GM21360 (cell line): ENCODE measurements around the gene CASZ1.

Experiments used
- ATAC-seq: cut with Tn5 transposase; IDR thresholded peaks from one replicate; pipeline ENCODE4 v1.9.1; 2021; ENCODE audit warnings: mild to moderate bottlenecking, moderate library complexity; ENCODE audit not compliant: unreplicated experiment

Gene CASZ1

DNA sequence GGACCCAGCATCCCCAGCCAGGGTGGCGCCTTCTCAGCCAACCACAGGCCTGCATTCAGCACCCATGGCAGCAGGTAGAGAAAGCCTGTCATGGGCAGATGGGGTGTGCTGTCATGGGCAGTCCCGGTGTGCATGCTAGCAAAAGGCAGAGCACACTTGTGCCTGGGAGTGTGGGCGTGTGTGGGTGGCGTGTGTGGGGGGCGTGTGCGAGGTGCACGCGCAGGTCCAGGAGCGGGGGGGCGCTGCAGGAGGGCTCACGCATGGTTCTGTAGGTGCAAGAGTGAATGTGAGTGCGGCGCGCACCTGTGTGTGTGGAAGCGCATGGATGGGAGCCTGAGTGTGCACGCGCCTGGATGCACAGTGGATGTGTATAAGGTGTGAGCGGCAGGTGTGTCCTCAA is 137.2 kb downstream of the CASZ1 start:
- ATAC-seq: no peak

DNA sequence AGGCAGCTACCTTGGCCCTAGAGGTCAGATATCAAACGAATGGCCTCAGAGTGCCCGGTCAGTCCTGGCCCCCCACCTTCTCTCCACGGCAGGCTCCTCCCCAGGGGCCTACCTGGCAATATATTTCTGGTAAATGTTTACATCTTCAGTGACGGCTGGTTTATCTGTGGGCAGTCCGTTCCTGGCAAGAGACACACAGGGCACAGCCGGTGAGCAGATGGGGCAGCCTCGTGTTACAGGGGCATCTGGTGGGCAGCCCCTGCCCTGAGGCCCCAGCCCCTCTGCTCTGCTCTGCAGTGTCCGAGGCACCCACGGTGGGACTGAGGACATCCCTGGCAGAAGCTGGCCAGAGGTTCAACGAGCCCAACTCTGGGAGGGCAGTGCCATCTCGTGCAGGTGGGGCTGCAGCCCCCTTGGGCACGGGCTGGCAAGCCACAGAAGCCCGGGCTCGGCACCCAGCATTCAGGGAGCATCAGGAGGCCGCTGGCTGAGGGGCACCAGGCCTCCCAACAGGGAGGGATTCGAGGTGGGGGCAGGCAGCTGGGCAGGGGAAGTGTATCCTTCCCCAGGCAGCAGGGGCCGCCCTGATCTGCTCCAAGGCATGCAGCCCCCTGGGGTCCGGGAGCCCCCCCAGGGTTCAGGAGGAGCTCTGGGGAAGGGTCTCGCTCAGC is 137.9 kb downstream of the CASZ1 start:
- no peak for ATAC-seq

DNA sequence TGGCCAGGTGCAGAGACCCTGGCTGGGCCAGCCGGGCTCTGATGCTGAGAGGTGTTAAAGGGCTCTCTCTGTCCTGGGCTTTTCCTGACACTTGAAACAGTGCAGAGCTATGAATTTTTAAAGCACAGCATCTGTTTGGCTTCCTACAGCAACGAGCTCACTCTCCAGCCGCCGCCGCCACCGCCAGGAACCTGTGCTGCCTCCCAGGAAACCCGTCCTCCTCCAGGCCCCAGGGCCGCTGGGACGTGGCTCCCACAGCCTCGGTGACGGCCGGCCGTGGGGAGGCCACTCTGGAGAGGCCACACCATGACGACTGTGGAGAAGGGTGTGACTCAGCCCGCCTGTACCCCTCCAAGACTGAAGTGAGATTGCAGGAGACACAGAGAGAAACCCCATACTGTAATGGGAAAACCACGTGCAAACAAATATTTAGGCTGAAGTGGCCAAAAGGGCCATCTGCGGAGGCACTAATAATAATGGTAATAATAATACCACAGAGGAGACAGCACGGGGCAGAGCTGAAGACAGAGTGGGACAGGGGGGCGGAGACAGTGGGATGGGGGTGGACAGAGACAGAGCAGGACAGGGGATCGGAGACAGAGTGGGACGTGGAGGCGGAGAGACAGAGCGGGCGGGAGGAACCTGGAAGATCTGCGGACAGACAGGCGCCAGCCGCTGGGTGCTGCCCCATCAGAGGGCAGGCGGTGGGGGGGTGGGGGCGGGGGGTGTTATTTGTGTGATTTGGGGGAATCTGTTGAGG is 139.2 kb downstream of the CASZ1 start:
- no peak for ATAC-seq

GRCh38 chr1:10656431-10656830 is 140.0 kb downstream of the CASZ1 start:
- ATAC-seq: no peak

DNA sequence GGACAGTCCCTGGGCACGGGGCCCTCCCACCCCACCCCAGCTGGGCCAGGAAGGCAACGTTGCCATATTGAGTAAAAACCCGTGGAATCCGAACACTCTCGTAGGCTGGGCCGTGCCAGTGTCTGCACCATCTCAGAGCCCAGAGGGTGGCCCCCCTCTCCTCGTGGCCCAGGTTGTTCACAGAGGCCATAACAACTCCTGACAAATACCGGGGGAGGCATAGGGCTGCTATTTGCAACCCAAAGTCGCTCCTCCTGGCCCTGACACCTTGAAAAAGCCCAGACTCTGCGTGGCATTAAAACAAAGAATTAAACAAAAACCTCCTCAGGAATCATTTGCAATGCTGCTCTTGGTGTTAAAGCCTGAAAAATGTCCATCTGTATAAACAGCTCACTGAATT is 141.4 kb downstream of the CASZ1 start:
- no peak for ATAC-seq

DNA sequence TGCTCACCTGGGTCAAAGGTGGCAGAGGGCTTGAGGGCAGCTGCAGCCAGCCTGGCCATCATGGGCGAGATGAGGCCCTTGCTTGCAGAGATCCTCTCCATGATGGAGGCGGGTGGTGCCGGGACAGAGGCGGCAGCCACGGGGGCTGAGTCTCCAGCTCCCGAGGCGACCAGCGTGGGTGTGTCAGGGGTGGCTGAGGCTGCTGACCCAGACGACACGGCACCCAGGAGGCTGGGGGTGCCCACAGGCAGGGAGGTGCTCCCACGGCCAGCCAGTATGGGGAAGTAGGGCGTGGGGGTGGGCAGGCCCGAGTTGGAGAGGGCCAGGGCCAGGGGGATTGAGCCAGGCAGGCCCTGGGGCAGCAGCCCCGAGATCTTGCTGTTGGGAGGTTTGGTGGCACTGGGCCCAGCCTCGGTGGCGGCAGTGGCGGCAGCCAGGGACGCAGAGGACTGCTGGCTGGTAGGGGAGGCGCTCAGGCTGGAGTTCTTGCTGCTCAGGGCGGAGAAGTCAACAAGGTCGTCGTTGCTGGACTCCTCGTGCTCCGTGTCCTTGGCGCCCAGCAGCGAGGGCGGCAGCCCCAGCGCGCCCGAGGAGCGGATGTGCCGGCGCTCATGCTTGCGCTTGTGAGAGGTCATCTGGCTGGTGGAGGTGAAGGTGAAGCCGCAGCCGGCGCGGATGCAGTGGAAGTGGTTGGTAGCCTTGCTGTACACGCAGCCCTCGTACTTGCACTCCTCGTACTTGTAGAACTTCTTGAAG is 142.9 kb downstream of the CASZ1 start:
- ATAC-seq: no peak

DNA sequence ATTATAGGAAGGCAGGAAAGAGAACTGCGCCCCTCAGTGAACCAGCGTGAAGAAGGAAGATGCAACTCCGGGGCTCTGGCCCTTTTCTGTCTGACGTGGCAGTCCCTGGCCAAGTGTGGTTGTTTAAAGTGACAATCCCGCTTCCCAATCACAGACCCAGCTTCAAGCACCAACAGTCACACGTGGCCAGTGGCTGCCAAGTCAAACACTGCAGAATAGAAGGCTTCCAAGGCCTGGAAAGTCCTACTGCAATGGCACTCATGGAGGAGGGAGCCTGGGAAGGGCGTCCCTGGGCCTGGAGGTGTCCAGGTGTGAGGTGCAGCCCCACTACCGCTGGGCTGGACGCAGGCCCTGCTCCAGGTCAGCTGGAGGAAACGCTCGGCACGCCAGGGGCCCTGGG is 143.8 kb downstream of the CASZ1 start:
- no peak for ATAC-seq

- ATAC-seq: no peak
Measured at GRCh38 chr1:10651793-10652192, 144.7 kb downstream of the CASZ1 start.

DNA sequence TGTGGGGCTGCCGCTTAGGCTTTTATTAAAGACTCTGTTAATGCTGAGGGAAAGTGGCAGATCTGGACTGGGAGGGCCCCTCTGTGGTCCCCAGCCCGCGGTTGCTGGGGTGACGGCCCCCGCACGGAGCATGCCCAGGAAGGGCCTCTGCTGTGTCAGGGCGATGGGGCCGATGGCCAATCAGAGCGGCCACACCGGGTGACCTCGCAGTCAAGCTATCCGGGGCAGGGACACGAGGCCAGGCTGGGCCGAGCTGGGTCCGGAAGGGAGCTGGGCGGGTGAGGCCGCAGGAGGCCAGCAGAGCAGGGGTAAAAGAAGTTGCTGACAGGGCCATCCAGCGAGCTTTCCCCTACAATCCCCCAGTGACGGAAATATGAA is 145.1 kb downstream of the CASZ1 start:
- no peak for ATAC-seq

DNA sequence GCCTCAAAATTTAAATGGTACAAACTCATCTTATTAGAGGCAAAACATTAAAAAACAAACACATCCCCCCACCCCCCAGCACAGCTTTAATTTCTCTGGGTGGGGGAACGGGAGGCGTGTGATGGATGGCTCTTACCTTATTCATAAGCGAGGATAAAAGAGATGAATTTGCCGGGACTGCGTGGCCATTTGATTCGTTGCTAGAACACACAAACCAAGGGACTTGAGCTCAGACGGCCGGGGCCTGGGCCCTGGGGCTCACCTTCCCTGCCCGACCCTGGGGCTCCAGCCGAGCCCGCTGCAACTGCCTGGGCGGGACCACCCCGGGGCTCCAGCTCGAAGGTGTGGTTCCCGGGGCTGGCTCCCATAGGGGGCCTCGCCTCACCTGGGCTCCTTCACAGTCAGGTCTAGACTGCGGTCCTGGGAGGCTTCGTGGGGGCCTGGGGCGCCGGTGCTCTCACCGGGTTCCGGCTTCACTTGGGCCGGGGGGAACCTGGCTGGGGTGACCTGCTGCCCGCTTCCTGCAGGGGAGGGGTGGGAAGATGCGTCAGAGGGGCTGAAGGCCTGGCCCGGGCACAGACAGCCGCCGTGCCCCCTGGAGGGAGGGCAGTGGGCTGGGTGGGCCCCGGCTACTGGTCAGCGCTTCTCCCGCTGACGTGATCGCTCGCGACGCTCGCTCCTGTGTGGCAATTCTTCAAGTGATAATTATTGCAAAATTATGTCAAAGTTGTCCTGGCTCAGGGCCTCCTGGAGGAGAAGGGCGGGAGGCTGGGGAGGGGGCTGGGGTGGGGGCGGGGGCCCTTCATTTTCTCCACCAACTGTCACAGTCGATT is 145.7 kb downstream of the CASZ1 start:
- ATAC-seq: no peak

GRCh38 chr1:10649517-10650201 is 146.8 kb downstream of the CASZ1 start:
- ATAC-seq: no peak

DNA sequence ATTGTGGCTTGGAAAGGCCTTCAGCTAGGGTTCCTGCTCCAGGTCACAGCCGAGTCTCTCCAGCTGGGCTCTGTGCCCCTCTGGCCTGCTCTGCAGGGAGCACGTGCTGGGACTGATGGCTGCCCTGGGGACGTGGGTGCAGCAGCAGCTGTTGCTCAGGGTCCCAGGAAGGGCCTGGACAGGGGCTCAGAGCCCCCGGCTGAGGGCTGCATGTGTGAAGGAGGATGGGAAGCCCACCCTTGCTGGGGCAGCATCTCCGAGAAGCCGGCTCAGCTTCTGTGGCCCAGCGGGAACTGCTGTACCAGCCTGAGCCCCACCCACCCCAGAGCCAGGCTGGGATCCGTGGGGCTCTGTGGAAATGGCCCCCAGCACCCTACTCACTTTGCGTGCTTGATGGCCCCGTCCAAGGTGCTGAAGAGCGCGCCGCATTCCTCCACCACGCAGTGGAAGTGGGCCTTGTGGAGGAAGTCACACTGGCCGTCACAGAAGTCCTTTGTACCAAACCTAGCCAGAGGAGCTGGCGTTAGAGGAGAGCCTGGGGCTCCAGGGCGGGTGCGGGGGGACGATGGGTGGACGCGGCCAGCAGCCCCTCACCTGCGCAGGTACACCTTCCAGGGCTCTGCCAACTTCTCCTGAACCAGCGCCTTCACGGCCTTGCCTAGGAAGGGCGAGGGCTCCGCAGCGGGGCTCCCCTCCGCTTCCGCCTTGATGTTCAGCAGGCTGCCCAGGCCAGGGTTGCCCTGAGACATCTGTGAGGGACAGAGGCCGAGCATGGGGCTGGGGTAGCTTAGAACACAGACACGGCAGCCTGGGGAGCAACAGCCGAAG is 147.5 kb downstream of the CASZ1 start:
- no peak for ATAC-seq

GRCh38 chr1:10647414-10648170 is 148.9 kb downstream of the CASZ1 start:
- no peak for ATAC-seq

DNA sequence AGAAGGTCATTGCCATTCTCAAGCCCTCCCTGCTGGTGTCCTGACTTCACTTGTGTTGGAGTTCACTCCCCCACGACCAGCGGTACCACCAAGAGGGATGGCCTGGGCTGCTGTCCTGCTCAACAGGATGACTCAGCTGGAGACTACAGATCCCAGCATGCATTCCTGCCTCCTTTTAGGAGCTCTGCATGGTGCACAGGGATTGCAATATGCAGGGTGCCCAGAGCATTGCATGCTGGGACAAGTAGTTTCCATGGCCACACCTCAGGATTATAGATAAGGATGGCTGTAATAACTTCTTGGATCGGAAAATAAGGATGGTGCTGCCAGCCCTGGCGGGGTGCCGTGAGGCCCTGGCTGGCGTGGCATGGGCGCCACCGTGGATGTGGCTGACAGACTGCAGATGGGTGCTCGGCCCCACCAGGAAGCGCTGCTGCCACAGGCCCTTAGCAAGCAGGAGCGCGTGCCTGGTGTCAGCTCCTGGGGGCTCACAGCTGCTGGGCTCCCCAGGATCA is 150.0 kb downstream of the CASZ1 start:
- ATAC-seq: no peak

DNA sequence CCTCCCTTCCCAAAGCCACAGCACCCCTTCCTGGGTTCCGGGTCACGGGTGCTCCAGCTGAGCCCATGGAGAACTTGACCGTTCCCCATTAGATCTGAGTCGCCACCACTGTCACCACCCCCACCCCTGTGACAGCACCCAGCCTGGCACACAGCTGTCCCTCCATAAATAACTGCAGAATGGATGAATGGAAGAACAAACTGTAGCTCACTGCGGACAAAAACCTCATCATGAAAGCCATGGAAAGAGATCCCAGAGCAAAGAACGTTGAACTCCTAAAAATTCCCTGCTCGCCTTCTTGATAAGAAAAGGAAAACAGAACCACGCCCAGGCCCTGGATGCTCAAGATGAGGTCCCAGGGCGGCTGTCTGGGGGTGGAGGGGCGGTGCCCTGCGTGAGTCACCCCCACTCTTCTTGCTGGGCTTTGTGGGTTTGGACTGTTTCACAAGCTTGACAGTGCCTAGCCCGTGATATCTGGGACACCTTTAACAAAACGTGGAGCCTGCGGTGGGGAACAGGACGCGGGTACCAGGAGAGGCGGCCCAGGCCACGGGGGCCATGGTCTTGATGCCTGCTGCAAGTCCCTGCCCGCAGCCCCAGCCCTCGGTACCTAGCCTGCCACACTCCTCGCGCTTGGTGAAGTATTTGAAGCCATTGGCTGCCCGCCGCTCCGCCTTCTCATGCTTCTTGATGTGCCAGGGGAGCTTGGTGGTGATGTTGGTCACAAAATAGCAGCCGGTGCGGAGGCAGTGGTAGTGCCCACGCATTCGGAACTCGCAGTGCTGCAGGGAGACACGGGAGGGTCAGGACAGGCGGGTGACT is 151.9 kb downstream of the CASZ1 start:
- ATAC-seq: no peak

DNA sequence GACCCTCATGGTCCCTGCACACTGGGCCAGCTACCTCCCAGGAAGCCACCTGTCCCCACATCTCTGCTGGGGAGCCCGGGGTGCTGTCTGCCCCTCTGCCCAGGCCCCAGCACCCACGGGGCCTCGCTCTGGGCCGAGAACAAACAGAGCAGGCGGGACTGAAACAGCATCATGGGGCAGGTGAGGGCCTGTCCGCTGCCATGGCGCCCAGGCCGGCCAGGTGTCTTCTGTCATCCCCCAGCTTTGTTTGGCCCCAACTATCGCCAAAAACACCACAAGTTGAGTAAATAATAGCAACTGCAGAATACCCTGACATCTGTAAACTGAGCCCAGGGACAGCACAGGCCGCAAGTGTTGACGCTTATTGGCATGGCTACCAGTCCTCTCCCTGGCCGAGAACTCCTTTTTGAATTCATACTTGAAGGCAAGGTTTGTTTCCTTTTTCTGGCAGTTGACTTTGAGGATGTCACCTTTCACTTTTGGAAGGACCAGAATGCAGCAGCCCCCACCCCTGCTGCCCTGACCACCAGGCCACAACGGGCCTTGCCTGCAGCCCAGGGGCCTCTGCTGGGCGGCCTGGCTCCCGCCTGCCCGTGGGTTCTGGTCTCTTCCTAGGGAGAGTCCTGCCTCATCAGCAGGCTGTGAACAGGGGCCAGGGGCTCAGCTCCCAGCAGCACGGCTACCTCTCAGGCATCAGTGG is 152.7 kb downstream of the CASZ1 start:
- ATAC-seq: no peak

GRCh38 chr1:10642403-10643080 is 153.9 kb downstream of the CASZ1 start:
- ATAC-seq: no peak
